Liver (tissue), 3 donors: ENCODE results near the gene SETX.

Experiments
- TF ChIP-seq, protein P1 (sequence below): fragments of 150-350 bp; IDR thresholded peaks from 2 replicates; pipeline ENCODE4 v1.5.1; 2017; ENCODE audit warnings: improper control_type of control experiment, low read depth, low read length; ENCODE audit not compliant: missing input control
- TF ChIP-seq, protein P2 (sequence below): IDR thresholded peaks from 2 replicates; pipeline ENCODE4 v1.6.1; 2016; ENCODE audit warnings: antibody characterized with exemption
- donor health status: healthy.
- donor health status: healthy.

DNA sequence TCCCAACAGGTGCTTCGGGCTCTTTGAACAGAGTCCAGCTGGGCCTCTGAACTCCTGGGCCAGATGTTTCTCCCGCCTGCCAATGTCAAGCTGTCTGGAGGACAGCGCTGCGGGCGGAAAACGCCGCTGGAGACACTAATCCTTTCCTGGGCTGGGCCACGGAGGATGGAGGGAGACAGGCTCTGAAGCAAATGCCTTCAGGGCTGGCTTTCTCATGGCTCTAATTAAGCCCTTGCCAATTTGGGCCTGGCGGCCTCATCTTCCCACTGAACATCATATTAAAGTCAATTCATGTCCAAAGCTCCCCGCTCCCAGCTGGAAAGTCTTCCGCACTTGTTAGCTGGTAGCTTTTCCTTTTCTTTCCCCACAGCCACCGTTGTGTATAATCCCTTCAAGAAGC is 120.3 kb downstream of the SETX start:
- TF ChIP-seq, protein P1, sequence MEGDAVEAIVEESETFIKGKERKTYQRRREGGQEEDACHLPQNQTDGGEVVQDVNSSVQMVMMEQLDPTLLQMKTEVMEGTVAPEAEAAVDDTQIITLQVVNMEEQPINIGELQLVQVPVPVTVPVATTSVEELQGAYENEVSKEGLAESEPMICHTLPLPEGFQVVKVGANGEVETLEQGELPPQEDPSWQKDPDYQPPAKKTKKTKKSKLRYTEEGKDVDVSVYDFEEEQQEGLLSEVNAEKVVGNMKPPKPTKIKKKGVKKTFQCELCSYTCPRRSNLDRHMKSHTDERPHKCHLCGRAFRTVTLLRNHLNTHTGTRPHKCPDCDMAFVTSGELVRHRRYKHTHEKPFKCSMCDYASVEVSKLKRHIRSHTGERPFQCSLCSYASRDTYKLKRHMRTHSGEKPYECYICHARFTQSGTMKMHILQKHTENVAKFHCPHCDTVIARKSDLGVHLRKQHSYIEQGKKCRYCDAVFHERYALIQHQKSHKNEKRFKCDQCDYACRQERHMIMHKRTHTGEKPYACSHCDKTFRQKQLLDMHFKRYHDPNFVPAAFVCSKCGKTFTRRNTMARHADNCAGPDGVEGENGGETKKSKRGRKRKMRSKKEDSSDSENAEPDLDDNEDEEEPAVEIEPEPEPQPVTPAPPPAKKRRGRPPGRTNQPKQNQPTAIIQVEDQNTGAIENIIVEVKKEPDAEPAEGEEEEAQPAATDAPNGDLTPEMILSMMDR = no peak
- TF ChIP-seq, protein P2, sequence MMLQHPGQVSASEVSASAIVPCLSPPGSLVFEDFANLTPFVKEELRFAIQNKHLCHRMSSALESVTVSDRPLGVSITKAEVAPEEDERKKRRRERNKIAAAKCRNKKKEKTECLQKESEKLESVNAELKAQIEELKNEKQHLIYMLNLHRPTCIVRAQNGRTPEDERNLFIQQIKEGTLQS = no peak
